GM12892 (cell line): ENCODE results near the gene MGAT5.

Experiments used
- DNase-seq: peaks from one replicate; pipeline ENCODE4 v3.0.0; 2011; ENCODE audit not compliant: insufficient read length
- FAIRE-seq: peaks from 2 replicates; lab custom pipeline; 2011; peaks lifted over from hg19 to GRCh38; lab: Jason Lieb, UNC
- POLR2A ChIP-seq: IDR thresholded peaks from 2 replicates; pipeline ENCODE4 v1.6.1; 2011; ENCODE audit warnings: low read depth, low read length, control low read depth
- POLR2AphosphoS5 ChIP-seq: IDR thresholded peaks from 2 replicates; pipeline ENCODE4 v1.6.1; 2011; ENCODE audit warnings: low read depth, low read length, control low read depth
- TAF1 ChIP-seq: IDR thresholded peaks from 2 replicates; pipeline ENCODE4 v1.6.1; 2011; ENCODE audit warnings: low read depth, mild to moderate bottlenecking, control low read depth, low read length, borderline replicate concordance

Gene MGAT5

DNA sequence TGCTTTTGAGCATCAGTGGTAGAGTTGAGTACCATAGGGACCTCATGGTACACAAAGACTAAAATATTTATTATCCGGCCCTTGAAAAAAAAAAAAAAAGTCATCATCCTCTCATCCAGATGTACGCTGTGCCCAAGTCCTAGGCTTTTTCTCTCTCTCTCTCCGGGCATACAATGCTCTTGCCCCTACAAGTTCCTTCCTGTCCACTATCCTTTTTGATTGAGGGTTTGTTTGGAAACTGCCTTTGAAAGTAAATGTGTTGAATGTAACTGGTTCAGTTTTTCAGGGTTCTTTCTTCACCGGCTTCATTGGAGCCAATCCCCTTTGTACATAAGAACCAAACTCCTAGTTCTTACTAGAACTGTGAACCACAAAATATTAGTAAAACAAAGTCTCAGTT is 130.3 kb downstream of the MGAT5 start:
- DNase-seq (no peak), FAIRE-seq (no peak)
- TF ChIP-seq TAF1 (no peak), POLR2A (no peak), POLR2AphosphoS5 (no peak)

DNA sequence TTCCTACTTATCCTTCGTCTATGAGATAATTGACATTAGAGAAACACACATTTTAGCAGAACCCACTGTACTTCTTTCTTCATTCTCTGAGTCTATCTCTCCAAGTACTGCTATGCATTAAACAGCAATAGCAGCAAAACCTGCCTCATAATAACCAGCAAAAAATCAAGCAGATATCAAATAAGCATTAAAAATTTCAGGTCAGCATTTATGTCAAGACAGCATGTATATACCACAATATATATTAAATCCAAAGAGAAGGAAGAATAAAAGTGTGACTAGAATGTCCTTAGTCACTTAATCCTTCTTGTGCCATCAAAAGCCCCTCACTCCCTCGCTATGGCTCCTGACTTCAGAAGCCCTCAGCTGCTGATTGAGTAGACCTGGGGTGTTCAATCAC is 131.3 kb downstream of the MGAT5 start:
- FAIRE-seq (no peak), DNase-seq (no peak)
- TF ChIP-seq TAF1 (no peak), POLR2AphosphoS5 (no peak), POLR2A (no peak)

DNA sequence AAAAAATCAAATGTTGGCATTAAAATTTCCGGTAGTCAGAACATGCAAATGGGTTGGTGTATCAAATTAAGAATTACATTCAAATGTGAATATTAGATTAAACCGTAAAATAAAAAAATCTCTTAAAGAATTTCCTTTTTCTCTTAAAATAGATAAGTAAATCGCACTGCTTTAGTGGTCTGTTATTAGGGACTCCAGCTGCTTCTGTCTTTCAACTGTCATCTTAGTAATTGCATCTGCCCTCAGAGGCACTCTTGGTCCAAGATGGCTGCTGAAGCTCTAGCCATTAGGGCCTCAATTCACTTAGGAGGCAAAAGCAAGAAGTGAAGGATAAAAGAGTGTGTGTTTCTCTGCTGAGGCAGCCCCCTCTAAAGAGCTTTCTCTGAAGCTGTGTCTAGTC is 132.4 kb downstream of the MGAT5 start:
- no peak for FAIRE-seq
- no peak for TF ChIP-seq TAF1
- TF ChIP-seq POLR2A, result no peak
- no peak for TF ChIP-seq POLR2AphosphoS5
- no peak for DNase-seq

DNA sequence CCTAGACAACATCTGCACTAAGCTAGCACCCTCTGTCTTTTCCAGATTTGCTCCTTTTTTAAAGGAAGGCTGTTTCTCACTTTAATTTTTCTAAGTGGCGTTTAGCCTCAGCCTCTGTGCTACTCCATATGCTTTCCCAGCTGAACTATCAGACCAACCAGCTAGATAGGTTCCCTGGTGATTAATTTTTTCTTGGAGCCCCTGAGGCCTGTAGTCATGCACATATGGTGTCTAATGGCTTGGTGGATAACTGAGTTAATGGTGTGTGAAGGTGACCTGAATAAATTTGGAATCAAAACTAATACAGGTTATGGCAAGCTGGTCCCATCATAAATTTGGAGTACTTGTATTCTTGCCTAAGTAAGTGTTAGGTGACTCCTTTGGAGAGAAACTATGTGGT is 135.5 kb downstream of the MGAT5 start:
- no peak for FAIRE-seq

DNA sequence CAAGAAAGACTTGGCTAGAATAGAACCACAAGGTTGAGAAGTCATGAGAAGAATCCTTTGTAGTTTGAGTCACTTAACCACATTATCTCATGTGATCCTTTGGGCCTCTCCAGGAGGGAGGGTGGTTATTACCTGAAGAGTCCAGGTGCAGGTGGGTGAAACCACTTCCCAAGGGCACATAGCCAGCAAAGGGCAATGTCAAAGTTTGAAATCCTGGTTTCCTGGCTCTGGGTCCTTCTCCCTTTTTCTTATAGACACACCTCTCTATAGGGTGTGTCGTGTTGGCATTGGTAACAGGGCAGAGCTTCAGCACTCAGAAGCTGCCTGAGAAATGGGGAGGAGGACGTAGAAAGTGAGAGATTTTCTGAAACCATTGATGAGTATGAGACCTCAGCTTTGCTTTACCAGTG is 137.9 kb downstream of the MGAT5 start:
- TF ChIP-seq POLR2AphosphoS5 (no peak), POLR2A (no peak), TAF1 (no peak)
- peak; percentile 77 for FAIRE-seq
- peak; percentile 15 for DNase-seq

More for the DNA sequence above, 135.5 kb downstream of the MGAT5 start:
- DNase-seq, result no peak
- TF ChIP-seq TAF1 (no peak), POLR2AphosphoS5 (no peak), POLR2A (no peak)

DNA sequence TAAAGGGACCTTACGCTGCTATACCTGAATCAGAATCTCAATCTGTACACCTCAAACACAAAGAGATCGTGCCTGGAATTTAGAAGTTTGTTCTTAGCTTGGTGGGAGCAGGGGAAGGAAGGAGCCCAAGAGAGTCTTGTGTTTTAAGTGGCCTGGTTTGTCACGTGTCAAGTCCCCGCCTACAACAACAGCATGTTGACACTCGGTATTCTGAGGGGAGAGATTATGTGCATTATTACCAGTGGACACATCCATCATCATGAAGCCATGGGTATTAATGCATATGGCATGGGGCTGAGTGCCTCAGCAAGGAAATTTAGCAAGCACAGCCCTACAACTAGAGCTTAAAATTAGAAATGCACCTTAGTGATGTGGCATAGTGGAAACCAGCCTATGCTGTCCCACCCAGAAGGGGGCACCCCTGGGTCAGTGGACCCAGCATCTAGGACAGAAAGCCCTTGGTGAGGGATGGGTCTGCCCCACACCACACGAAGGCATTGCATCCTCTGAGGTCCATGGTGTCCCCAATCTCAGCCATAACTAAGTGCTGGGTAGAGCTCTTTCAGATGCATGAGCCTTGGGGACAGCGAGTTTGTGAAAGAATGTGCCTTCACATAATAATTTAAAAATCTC is 138.7 kb downstream of the MGAT5 start:
- TF ChIP-seq TAF1 (no peak), POLR2AphosphoS5 (no peak), POLR2A (no peak)
- no peak for FAIRE-seq
- DNase-seq, result no peak

DNA sequence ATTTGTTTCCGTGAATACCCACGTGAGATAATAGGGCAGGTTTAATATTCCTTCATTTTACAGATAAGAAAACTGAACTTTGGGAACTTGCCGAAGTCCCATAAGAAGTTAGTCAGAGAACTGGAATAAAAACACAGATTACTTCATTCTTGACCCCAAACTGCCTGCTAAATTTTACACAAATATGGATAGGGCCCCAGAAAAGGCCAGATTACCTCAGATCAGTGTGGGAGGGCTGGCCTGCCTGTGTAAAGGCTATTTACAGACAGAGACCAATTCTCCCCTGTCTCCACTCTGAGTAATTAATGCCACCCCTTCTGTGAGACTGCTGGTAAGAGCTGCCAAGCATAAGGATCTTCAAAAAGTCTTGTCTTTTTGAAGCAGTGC is 139.2 kb downstream of the MGAT5 start:
- TF ChIP-seq POLR2AphosphoS5 (no peak), POLR2A (no peak), TAF1 (no peak)
- DNase-seq, result no peak
- FAIRE-seq, result no peak

DNA sequence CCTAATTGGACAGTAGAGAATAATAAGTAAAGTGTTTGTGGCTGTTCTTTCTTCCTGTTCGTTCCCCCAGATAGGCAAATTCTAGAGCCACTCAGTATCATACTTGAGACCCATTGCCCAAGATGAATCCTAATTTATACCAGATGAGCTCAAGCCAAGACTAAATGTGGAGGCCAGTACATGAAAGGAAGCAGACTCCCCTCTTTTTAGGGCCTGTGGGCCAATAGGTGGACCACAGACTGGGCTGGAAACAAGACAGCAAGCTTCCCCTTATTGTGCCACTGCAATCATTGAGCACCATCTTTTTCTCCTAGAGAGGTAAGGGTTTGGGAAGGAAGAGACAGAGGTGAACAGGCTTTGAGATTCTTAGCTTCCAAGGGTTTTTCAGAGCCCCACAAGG is 141.9 kb downstream of the MGAT5 start:
- FAIRE-seq (no peak), DNase-seq (no peak)

DNA sequence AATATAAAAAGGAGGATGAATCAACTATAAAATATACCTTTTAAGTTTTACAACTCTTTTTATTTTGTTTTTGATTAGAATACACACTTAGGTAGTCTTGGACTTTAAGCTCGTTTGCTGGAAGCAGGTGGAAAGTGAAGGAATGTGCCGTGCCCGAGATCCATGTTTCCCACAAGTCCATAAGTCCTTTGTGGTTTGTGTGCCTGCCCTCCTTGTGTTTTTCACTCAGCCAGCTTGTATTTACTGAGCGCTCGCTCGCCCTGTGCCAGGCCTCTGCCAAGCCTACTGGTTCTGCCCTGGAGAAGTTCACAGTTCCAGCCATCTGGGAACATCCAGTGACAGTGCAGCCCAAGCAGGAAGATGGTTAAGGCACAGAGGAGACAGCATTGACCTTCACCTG is 142.6 kb downstream of the MGAT5 start:
- DNase-seq (no peak), FAIRE-seq (no peak)
- no peak for TF ChIP-seq POLR2AphosphoS5
- no peak for TF ChIP-seq POLR2A
- TF ChIP-seq TAF1, result no peak

More for the DNA sequence above, 141.9 kb downstream of the MGAT5 start:
- TF ChIP-seq TAF1, result no peak
- no peak for TF ChIP-seq POLR2A
- no peak for TF ChIP-seq POLR2AphosphoS5

DNA sequence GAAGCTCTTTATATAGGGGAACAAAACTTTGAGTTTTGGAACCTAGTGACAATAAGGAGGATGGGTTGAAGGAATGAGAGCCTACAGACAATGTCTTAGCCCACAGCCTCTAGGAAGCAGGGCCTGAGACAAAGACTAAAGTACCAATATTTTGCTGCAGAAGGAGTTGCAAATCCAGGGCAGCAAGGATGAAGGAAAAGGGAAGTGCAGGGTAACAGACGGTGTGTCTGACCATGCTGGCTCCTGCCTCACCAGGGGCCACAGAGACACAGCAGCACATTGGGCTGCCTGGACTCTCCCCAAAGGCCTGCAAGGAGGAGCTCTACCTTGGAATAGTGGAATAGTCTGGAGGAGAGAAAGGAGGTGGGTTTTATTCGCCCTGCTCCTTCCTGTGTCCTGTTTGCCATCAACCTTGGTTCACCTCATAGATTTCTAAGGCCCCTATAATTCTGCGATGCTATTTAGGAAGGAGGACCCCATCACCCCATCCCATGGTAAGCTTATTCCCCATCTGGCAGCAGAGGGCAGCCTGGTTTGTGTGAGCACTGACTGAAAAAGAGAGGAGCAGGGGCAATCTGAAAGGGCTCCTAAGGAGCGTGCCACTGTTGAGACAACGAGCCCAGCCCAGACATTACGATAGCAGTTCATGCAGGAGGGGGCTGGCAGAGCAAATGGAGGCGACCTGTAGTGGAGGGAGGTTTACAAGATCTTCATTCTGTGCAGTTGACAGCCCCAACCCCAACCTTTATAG is 143.4 kb downstream of the MGAT5 start:
- DNase-seq (no peak), FAIRE-seq (no peak)
- TF ChIP-seq POLR2A, result no peak
- no peak for TF ChIP-seq POLR2AphosphoS5
- TF ChIP-seq TAF1, result no peak

DNA sequence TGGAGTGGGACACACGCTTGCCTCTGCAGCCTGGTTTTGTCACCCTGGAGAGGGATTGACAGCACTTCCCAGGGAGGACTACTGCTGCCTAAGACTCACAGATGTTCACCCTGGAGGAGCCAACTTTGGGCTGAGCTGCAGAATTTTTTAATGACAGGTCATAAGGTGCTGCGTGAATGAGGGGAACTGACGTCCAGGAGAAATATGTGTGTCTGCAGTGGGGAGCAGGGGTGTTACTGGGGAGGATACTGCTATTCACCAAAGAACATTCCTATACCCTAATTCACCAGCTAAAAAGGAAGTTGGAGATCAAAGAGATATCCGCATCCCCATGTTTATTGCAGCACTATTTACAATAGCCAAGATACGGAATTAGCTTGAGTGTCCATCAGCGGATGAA is 144.4 kb downstream of the MGAT5 start:
- no peak for TF ChIP-seq TAF1
- no peak for TF ChIP-seq POLR2AphosphoS5
- TF ChIP-seq POLR2A, result no peak
- DNase-seq (no peak), FAIRE-seq (no peak)

DNA sequence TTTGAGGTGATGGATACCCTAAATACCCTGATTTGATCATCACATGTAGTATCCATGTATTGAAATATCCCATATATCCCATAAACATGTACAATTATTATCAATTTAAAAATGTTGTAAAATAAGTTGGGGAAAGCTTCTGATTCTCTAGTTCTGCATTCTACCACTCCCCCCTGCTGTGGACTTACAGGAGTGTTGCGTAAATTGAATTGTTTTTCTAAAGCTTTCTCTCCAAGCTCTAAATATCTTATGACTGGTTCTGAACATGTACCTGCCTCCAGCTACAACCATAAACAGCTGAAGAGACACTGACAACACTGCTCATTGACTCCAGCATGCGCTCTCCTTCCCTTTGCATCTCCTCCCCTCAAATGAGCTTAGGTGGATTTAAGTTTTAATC is 145.2 kb downstream of the MGAT5 start:
- TF ChIP-seq TAF1 (no peak), POLR2AphosphoS5 (no peak), POLR2A (no peak)
- DNase-seq (no peak), FAIRE-seq (no peak)
